ENCODE measurements around the gene NYAP2. TPM values are rescaled to one million over a fixed set of nuclear protein-coding genes. Genes with fewer than 3 reads are reported as not detected.

NYAP2 gene
- total RNA-seq, 2 donors from 2014 or later, result not detected

DNA sequence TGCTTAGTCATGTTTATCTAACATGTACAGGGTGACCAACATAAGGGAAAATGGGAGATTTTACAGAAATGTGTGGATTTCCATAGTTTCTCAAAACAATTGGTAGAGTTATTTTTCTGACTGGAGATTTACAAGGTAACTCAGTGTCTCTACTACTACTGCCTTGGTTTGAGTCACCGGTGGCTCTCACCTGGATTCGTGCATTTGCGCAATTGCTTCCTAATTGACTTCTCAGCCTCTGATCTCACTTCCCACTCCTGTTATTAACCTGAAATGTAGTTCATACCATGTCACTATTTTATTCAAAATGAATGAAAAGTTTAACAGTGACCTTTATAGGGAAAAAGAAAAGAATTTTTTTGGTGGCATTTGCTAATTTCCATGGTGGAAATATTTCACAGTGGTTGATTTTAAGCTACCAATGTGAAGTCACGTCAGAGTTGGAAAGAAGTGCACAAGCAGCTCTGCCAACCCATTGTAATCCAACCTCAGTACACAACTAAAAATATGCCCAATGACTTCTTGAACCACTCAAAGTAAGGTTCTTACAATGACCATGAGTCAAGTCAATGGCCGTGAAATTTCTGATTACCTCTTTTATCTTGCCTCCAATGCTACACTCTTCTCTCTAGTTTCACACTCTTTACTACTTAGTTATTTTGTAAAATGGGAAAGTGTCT, 94.0 kb downstream of the NYAP2 start:
- Mint-ChIP-seq H3K27me3 (ENCODE audit: insufficient read depth) (no peaks in the 10 kb centered on the region), H3K4me1 (no peaks in the 10 kb centered on the region), H3K36me3 (ENCODE audit: low read depth) (no peaks in the 10 kb centered on the region), H3K9me3 (no peaks in the 10 kb centered on the region), H3K4me3 (no peak overlapping the region), H3K27ac (no peak overlapping the region)
- H3K9me3 ChIP-seq (ENCODE audit: control insufficient read depth, low read length), result no peaks in the 10 kb centered on the region
- H3K36me3 ChIP-seq (ENCODE audit: control insufficient read depth, insufficient read depth, low read length), result no peaks in the 10 kb centered on the region
- no peak for DNase-seq
- 97% methylated on average over 4 to 5 of the region's 5 CpGs for WGBS, 2 experiments (ENCODE audit: insufficient coverage in 1 of 2, insufficient read length in 1 of 2)
- H3K4me3 ChIP-seq (ENCODE audit: low read length), result no peak overlapping the region
- H3K9ac ChIP-seq (ENCODE audit: extremely low read depth, low read length, poor library complexity, severe bottlenecking), result no peak overlapping the region
- TF ChIP-seq, protein P1, sequence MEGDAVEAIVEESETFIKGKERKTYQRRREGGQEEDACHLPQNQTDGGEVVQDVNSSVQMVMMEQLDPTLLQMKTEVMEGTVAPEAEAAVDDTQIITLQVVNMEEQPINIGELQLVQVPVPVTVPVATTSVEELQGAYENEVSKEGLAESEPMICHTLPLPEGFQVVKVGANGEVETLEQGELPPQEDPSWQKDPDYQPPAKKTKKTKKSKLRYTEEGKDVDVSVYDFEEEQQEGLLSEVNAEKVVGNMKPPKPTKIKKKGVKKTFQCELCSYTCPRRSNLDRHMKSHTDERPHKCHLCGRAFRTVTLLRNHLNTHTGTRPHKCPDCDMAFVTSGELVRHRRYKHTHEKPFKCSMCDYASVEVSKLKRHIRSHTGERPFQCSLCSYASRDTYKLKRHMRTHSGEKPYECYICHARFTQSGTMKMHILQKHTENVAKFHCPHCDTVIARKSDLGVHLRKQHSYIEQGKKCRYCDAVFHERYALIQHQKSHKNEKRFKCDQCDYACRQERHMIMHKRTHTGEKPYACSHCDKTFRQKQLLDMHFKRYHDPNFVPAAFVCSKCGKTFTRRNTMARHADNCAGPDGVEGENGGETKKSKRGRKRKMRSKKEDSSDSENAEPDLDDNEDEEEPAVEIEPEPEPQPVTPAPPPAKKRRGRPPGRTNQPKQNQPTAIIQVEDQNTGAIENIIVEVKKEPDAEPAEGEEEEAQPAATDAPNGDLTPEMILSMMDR (conservative IDR thresholded peaks at IDR 0.05), result no peak
- H3K27ac ChIP-seq (ENCODE audit: low read depth, low read length), result no peak overlapping the region
- no peaks in the 10 kb centered on the region for H3K4me1 ChIP-seq (ENCODE audit: control insufficient read depth, insufficient read depth, low read length)
- no peaks in the 10 kb centered on the region for H3K27me3 ChIP-seq (ENCODE audit: control insufficient read depth, insufficient read depth, low read length, poor library complexity, severe bottlenecking)

- Histone ChIP-seq H3K9ac (ENCODE audit: extremely low read depth, low read length, poor library complexity, severe bottlenecking) (no peak overlapping the region), H3K4me1 (ENCODE audit: control insufficient read depth, insufficient read depth, low read length) (no peaks in the 10 kb centered on the region), H3K9me3 (ENCODE audit: control insufficient read depth, low read length) (no peaks in the 10 kb centered on the region), H3K27ac (ENCODE audit: low read depth, low read length) (no peak overlapping the region), H3K27me3 (ENCODE audit: control insufficient read depth, insufficient read depth, low read length, poor library complexity, severe bottlenecking) (no peaks in the 10 kb centered on the region), H3K4me3 (ENCODE audit: low read length) (no peak overlapping the region), H3K36me3 (ENCODE audit: control insufficient read depth, insufficient read depth, low read length) (no peaks in the 10 kb centered on the region)
- H3K27ac Mint-ChIP-seq, result no peak overlapping the region
- TF ChIP-seq, protein P1 (conservative IDR thresholded peaks at IDR 0.05), result no peak
- H3K36me3 Mint-ChIP-seq (ENCODE audit: low read depth), result no peaks in the 10 kb centered on the region
- no peak for DNase-seq
- no peaks in the 10 kb centered on the region for H3K9me3 Mint-ChIP-seq
- no peak overlapping the region for H3K4me3 Mint-ChIP-seq
- no peaks in the 10 kb centered on the region for H3K27me3 Mint-ChIP-seq (ENCODE audit: insufficient read depth)
- H3K4me1 Mint-ChIP-seq, result no peaks in the 10 kb centered on the region
Measured at GRCh38 chr2:225494100-225494459, 94.6 kb downstream of the NYAP2 start.

GRCh38 chr2:225495706-225496105, 96.2 kb downstream of the NYAP2 start:
- Mint-ChIP-seq H3K36me3 (ENCODE audit: low read depth) (no peaks in the 10 kb centered on the region), H3K4me1 (no peaks in the 10 kb centered on the region), H3K27me3 (ENCODE audit: insufficient read depth) (no peaks in the 10 kb centered on the region), H3K4me3 (no peak overlapping the region), H3K27ac (no peak overlapping the region), H3K9me3 (no peaks in the 10 kb centered on the region)
- Histone ChIP-seq H3K4me1 (ENCODE audit: control insufficient read depth, insufficient read depth, low read length) (no peaks in the 10 kb centered on the region), H3K4me3 (ENCODE audit: low read length) (no peak overlapping the region), H3K9me3 (ENCODE audit: control insufficient read depth, low read length) (no peaks in the 10 kb centered on the region), H3K27me3 (ENCODE audit: control insufficient read depth, insufficient read depth, low read length, poor library complexity, severe bottlenecking) (no peaks in the 10 kb centered on the region), H3K9ac (ENCODE audit: extremely low read depth, low read length, poor library complexity, severe bottlenecking) (no peak overlapping the region), H3K27ac (ENCODE audit: low read depth, low read length) (no peak overlapping the region), H3K36me3 (ENCODE audit: control insufficient read depth, insufficient read depth, low read length) (no peaks in the 10 kb centered on the region)
- TF ChIP-seq, protein P1 (conservative IDR thresholded peaks at IDR 0.05), result no peak
- no peak for DNase-seq
- WGBS, 2 experiments (ENCODE audit: insufficient coverage in 1 of 2, insufficient read length in 1 of 2), result 82% methylated on average over 4 of the region's 4 CpGs; no CpG with 5 or more reads in 1 of the 2 experiments

Data from endodermal cell (in vitro differentiated cells).